ENCODE data around the gene WDR27.

Gene WDR27

GRCh38 chr6:169510871-169511270 lies 191.0 kb downstream of the WDR27 start:
- no peak for DNase-seq

DNA sequence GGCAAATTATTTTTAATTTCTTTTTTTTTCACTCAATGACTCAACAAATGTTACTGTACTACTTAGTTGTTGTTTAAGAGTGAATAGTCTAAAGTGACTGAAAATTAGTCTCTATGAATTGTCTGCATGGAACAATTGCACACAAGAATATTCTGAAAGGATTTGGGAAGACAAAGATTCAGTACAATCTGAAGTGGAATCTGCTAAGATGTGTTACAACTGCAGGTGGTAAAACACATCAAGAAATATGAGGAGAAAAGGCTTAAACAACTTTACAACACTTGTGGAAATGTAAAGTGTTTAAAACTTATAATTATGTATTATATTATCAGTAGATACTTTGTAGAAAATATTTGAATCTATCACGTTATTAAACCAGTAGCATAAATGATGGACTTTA lies 193.4 kb downstream of the WDR27 start:
- no peak for DNase-seq

GRCh38 chr6:169503422-169504152 lies 198.2 kb downstream of the WDR27 start:
- DNase-seq, result no peak

GRCh38 chr6:169502445-169502844 lies 199.4 kb downstream of the WDR27 start:
- no peak for DNase-seq

- DNase-seq, result no peak
Measured at GRCh38 chr6:169501777-169502313, 200.0 kb downstream of the WDR27 start.

DNA sequence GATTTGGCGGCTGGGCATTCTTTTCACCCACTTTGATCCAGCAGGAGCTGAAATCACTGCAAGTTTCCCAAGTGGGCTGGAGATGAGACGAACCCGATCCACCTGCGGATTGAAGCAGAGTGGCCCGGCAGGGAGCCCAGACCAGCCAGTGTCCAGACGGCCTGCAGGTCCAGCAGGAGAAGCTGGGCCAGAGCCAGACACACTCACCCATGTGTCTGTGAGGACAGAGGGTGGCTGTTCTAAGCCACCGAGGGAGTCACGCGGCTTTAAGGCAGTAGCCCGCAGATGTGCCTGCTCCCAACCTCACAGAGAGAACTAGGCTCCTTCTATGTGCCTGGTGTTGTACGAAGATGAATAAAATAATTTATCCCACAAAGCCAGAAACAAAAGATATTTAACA lies 200.7 kb downstream of the WDR27 start:
- no peak for DNase-seq

GRCh38 chr6:169500688-169501087 lies 201.1 kb downstream of the WDR27 start:
- no peak for DNase-seq

DNA sequence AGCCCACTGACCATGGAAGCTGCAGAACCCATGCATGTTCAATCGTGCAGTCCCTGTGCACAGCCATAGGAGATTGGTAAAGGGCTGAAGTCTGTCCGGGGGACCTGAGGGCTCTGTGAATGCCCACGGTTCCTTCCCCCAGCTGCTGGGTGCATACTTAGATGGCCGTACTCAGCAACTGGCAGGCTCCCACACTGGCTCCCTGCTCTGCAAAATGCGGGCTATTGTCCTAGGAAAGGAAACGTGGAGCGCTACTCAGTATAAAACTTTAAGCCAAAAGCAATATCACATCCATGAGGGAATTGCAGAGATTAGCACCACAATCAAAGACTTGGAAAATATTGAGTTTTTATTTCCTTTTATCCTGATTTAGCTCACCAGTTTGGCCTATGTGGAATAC lies 202.0 kb downstream of the WDR27 start:
- no peak for DNase-seq

DNA sequence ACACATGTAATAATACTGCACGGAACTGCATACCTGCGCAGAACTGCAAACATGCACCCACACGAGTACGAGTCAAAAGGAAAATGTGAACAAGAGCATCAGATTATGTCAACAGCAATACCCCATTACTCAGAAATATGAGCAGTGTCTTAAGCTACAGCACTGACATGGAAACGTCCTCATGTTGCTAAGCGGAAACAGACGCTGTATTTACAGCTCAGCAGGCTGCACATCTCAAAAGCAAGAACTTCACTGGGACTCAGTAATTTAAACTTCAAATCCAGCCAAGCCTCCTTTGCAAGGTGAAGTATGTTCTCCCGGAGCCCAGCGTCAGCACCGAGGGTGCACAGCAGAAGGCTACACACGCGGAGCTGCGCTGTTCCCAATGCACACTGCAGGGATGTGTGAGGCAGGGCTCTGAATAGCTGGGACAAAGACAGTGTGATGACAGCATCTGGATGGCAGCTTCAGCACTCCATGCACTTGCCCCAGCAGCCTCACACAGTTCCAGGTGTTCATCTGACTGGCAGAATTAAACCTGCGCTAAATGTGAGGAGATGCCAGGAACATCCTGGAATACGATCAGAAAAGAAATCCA lies 202.8 kb downstream of the WDR27 start:
- DNase-seq, result no peak

DNA sequence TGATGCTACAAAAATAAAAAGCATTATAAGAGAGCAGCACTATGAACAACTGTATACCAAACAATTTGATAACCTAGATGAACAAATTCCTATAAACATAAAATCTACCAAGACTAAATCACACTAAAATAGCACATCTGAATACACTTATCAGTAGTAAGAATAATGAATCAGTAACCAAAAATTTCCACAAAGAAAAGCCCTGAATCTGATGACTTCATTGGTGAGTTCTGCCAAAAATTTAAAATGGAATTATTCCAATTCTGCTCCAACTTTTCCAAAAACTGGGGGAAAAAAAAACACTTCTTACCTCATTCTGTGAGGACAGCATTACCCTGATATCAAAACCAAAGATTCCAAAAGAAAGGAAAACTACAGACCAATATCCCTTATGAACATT lies 206.2 kb downstream of the WDR27 start:
- DNase-seq, result no peak

GRCh38 chr6:169494038-169494437 lies 207.8 kb downstream of the WDR27 start:
- no peak for DNase-seq

DNA sequence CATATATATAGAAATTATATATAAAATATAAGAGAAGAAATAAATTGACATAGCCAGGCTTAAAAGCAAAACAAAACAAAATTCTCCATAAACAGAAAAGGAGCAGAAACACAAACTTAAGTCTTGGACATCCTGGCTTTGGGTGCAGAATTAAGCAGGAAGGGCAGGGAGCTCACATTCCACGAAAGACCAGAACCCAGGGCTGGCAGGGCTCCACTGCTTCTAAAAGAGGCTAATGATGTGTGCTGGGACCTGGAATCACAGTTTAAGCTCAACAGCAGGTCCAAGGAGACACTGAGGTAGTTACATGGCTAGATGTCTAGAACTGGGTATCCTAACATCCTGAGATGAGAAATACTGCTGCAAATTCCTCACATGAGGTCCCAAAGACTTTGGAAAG lies 210.3 kb downstream of the WDR27 start:
- DNase-seq, result no peak

GRCh38 chr6:169490830-169491229 lies 211.0 kb downstream of the WDR27 start:
- DNase-seq, result no peak

GRCh38 chr6:169490246-169490641 lies 211.6 kb downstream of the WDR27 start:
- DNase-seq, result no peak

- no peak for DNase-seq
Measured at GRCh38 chr6:169489563-169490245, 212.1 kb downstream of the WDR27 start.

DNA sequence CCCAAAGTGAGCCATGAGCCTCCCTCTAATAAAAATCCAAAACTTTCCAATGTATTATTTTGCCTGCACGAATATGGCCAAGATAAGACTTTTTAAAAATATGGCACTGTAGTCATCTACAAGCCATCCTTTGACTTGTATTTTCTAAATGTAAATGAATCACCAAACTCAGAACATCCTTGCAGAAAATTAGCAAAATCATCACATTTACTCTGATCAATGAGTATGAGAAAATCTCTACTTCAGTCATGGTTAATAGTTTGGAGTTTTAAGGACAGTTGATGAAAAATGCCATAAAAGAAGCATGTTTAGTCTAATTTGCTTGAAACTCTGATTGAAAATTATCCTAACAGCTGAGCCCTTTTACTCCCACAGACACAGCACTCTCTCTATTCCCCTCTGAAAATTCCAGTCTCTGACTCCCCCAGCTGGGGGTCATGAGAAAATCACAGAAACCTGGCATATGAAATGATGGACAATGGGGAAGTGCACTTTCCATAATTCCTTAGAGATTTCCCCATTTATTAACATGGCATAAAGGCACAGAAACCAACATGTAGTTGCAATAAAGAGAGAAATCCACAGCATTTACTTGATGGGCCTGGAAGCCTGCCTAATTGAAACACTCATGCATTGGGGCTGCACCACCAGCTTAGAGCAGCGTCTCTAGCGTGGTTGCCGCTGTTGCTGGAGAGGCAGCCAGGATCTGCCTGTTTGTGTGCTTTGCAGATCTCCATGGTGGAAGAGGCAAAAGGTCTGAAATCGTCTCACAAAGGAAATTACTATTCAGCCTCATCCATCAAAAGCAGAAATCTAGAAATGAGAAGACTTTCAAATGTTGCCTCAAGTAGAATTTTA lies 214.0 kb downstream of the WDR27 start:
- no peak for DNase-seq

DNA sequence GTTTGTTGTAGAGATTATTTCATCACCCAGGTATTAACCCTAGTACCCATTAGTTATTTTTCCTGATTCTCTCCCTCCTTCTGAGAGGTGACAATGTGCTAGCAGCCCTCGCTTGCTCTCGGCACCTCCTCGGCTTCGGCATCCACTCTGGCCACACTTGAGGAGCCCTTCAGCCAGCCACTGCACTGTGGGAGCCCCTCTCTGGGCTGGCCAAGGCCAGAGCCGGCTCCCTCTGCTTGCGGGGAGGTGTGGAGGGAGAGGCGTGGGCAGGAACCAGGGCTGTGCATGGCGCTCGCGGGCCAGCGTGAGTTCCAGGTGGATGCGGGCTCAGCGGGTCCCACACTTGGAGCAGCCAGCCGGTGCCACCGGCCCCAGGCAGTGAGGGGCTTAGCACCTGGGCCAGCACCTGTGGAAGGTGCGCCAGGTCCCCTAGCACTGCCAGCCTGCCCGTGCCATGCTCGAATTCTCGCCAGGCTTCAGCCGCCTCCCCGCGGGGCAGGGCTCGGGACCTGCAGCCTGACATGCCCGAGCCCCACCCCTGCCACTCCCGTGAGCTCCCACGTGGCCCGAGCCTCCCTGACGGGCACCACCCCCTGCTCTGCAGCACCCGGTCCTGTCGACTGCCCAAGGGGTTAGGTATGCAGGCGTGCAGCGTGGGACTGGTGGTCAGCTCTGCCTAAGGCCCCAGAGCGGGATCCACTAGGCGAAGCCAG lies 221.9 kb downstream of the WDR27 start:
- no peak for DNase-seq

- no peak for DNase-seq
Measured at GRCh38 chr6:169474362-169474761, 227.5 kb downstream of the WDR27 start.

GRCh38 chr6:169473663-169474062 lies 228.2 kb downstream of the WDR27 start:
- no peak for DNase-seq

- DNase-seq, result no peak
Measured at GRCh38 chr6:169472786-169473416, 228.9 kb downstream of the WDR27 start.

DNA sequence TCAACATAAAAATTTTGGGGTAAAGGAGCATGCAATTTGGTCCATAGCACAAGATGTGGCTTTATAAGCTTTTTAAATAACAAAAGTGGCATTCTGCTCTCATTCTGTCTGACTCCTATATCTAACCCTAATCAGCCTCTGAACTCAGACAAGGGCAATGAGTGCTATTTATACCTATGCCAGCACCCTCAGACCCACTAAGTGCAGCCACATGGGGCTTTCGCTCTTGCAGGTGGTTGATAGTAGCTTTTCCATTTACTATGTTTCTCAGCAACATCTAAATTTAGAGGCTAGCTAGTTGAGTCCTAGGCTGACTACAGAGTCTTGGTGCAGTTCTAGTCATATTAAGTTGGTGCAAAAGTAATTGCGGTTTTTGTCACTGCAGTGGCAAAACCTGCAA lies 231.0 kb downstream of the WDR27 start:
- no peak for DNase-seq

DNA sequence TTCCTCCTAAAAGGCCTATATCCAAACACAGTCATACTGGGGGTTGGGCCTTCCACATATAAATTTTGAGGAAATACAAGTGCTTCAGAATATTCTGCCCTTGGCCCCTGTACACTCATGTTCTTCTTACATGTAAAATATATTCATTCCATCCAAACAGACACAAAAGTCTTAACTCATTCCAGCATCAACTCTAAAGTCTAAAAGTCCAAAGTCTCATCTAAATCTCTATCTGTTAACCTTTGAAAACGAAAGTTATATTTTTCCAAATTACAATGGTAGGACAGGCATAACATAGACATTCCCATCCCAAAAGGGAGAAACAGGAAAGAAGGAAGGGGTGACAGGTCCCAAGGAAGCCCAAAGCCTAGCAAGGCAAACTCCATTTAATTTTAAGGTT lies 232.8 kb downstream of the WDR27 start:
- no peak for DNase-seq
